ENCODE data around the gene PLXNA4.

- TF ChIP-seq CTCF (IDR thresholded peaks at IDR 0.05) = no peak
- TF ChIP-seq POLR2A (IDR thresholded peaks at IDR 0.05) = no peak
Observed at GRCh38 chr7:132211971-132212370, 364.3 kb downstream of the PLXNA4 start.

All from lower leg skin (tissue), 3 donors.